GM12878 (cell line): ENCODE data around the gene DNMBP. TPM values are rescaled to one million over a fixed set of nuclear protein-coding genes. Genes with fewer than 3 reads are reported as not detected.

Experiments
- ATF7 ChIP-seq: fragments of 450-650 bp; IDR thresholded peaks from 2 replicates; pipeline ENCODE4 v1.6.1; 2016; ENCODE audit warnings: low read depth, mild to moderate bottlenecking
- BCL11A ChIP-seq: IDR thresholded peaks from 2 replicates; pipeline ENCODE4 v1.6.1; 2011; ENCODE audit warnings: low read depth, low read length
- CBFB ChIP-seq: IDR thresholded peaks from 2 replicates; pipeline ENCODE4 v1.6.1; 2016; ENCODE audit warnings: antibody characterized with exemption, low read depth
- CHD1 ChIP-seq: IDR thresholded peaks from 2 replicates; pipeline ENCODE4 v1.6.1; 2012; ENCODE audit warnings: low read depth, low read length, improper control_type of control experiment
- CHD2 ChIP-seq: IDR thresholded peaks from 2 replicates; pipeline ENCODE4 v1.6.1; 2011; ENCODE audit warnings: low read depth, low read length, improper control_type of control experiment, borderline replicate concordance
- CREB1 ChIP-seq: IDR thresholded peaks from 2 replicates; pipeline ENCODE4 v1.6.1; 2012; ENCODE audit warnings: low read depth, mild to moderate bottlenecking, inconsistent platforms
- DPF2 ChIP-seq: fragments of 450-650 bp; IDR thresholded peaks from 2 replicates; pipeline ENCODE4 v1.6.1; 2017; ENCODE audit warnings: mild to moderate bottlenecking
- E2F4 ChIP-seq: IDR thresholded peaks from 2 replicates; pipeline ENCODE4 v1.6.1; 2012; ENCODE audit warnings: low read depth, low read length, improper control_type of control experiment
- E2F8 ChIP-seq: fragments of 450-650 bp; IDR thresholded peaks from 2 replicates; pipeline ENCODE4 v1.6.1; 2018; ENCODE audit warnings: mild to moderate bottlenecking, low read depth, moderate library complexity; ENCODE audit not compliant: partially characterized antibody
- EED ChIP-seq: sonication (generic); IDR thresholded peaks from 2 replicates; pipeline ENCODE4 v1.6.1; 2016; ENCODE audit warnings: antibody characterized with exemption, low read depth
- HCFC1 ChIP-seq: fragments of 150-350 bp; IDR thresholded peaks from 2 replicates; pipeline ENCODE4 v1.6.1; 2014; ENCODE audit warnings: low read length
- HDGF ChIP-seq: fragments of 450-650 bp; IDR thresholded peaks from 2 replicates; pipeline ENCODE4 v1.6.1; 2016; ENCODE audit warnings: antibody characterized with exemption
- HSF1 ChIP-seq: fragments of 150-350 bp; IDR thresholded peaks from 2 replicates; pipeline ENCODE4 v1.6.1; 2014; ENCODE audit warnings: mild to moderate bottlenecking, low read depth, low read length
- JUND ChIP-seq: IDR thresholded peaks from 2 replicates; pipeline ENCODE4 v1.6.1; 2012; ENCODE audit warnings: low read depth, mild to moderate bottlenecking, low read length, improper control_type of control experiment, moderate library complexity
- KDM1A ChIP-seq: fragments of 200-600 bp; sonication (generic); IDR thresholded peaks from 2 replicates; pipeline ENCODE4 v1.6.1; 2016; ENCODE audit warnings: borderline replicate concordance
- MXI1 ChIP-seq: fragments of 150-350 bp; IDR thresholded peaks from 2 replicates; pipeline ENCODE4 v1.6.1; 2011; ENCODE audit warnings: low read depth, mild to moderate bottlenecking, inconsistent platforms, low read length, improper control_type of control experiment
- NBN ChIP-seq: fragments of 450-650 bp; IDR thresholded peaks from 2 replicates; pipeline ENCODE4 v1.6.1; 2016
- NR2C2 ChIP-seq: IDR thresholded peaks from 2 replicates; pipeline ENCODE4 v1.6.1; 2011; ENCODE audit warnings: borderline replicate concordance, low read depth; ENCODE audit not compliant: control insufficient read depth, insufficient read length
- PAX8 ChIP-seq: fragments of 450-650 bp; IDR thresholded peaks from 2 replicates; pipeline ENCODE4 v1.6.1; 2017; ENCODE audit warnings: mild to moderate bottlenecking, moderate library complexity
- POLR2A ChIP-seq: IDR thresholded peaks from 2 replicates; pipeline ENCODE4 v1.6.1; 2011; ENCODE audit warnings: low read depth, mild to moderate bottlenecking, low read length
- SMAD5 ChIP-seq: IDR thresholded peaks from 2 replicates; pipeline ENCODE4 v1.6.1; 2016; ENCODE audit warnings: antibody characterized with exemption, low read depth
- SMC3 ChIP-seq: IDR thresholded peaks from 2 replicates; pipeline ENCODE4 v1.6.1; 2011; ENCODE audit warnings: low read length, improper control_type of control experiment, borderline replicate concordance
- SP1 ChIP-seq: IDR thresholded peaks from one replicate; pipeline ENCODE4 v1.6.1; 2011; ENCODE audit warnings: low read depth, low read length
- TCF12 ChIP-seq: IDR thresholded peaks from 2 replicates; pipeline ENCODE4 v1.6.1; 2011; ENCODE audit warnings: low read depth, mild to moderate bottlenecking, low read length
- USF1 ChIP-seq: IDR thresholded peaks from 2 replicates; pipeline ENCODE4 v1.6.1; 2011; ENCODE audit warnings: borderline replicate concordance, low read depth, mild to moderate bottlenecking, moderate library complexity, mixed read lengths, low read length; ENCODE audit not compliant: insufficient read depth; ENCODE audit errors: extremely low read length
- ZNF274 ChIP-seq: IDR thresholded peaks from one replicate; pipeline ENCODE4 v1.8.0; 2011; ENCODE audit not compliant: insufficient read length, insufficient read depth
- ZNF622 ChIP-seq: fragments of 450-650 bp; IDR thresholded peaks from 2 replicates; pipeline ENCODE4 v1.6.1; 2017; ENCODE audit warnings: mild to moderate bottlenecking, inconsistent platforms
- ZZZ3 ChIP-seq: IDR thresholded peaks from 2 replicates; pipeline ENCODE4 v1.6.1; 2011; ENCODE audit warnings: low read depth; ENCODE audit not compliant: control insufficient read depth, insufficient read length
- polyA plus RNA-seq, 11 experiments: library from polyadenylated mRNA; depleted of rRNA in 4 of 11; unstranded in 6 of 11; stranded (reverse) in 5 of 11; fragments of >200 nt; fragmentation: Nextera tagmentation in 4 of 11; fragmentation: Illumina TruSeq in 1 of 11; extraction: Ambion mirVana in 4 of 11; extraction: Trizol in 1 of 11; gene quantifications; 1 replicate in 1 of 11; 2 replicates in 10 of 11; pipeline versions ENCODE4 v1.2.1 to v1.2.3, GENCODE V29; 2011 to 2016; ENCODE audit warnings: inconsistent platforms in 2 of 11, missing spikeins in 2 of 11, low read depth in 1 of 11
- total RNA-seq, 4 experiments: library from RNA; depleted of rRNA in 3 of 4; stranded (reverse); fragments of >200 nt in 3 of 4; fragmentation: Illumina TruSeq in 1 of 4; extraction: Trizol in 1 of 4; gene quantifications; 2 replicates each; pipeline versions ENCODE4 v1.2.1 to v1.2.3, GENCODE V29; 2013 to 2021

Gene DNMBP
- total and polyA plus RNA-seq, 10 of the 15 experiments (the other 5 are each of a cell fraction or from before 2014, with no cell fraction given), result 7.1 to 45.0 (median 22.0) TPM

- peak; percentile 89 for TF ChIP-seq POLR2A
- peak; percentile 66 for TF ChIP-seq DPF2
- no peak for TF ChIP-seq HSF1
- TF ChIP-seq EED, result peak; percentile 23; the same call in 1 of the 2 replicates
- no peak for TF ChIP-seq BCL11A
- peak; percentile 19; the same call in 1 of the 2 replicates for TF ChIP-seq SMC3
- TF ChIP-seq CHD2, result no peak
- TF ChIP-seq CBFB, result no peak
- TF ChIP-seq USF1, result no peak
- no peak for TF ChIP-seq E2F4
- 0 out of 2 replicates have a peak, but pooled peaks have one; percentile 13 for TF ChIP-seq JUND
- no peak for TF ChIP-seq HDGF
- no peak for TF ChIP-seq CHD1
- TF ChIP-seq HCFC1, result no peak
- 0 out of 2 replicates have a peak, but pooled peaks have one; percentile 25 for TF ChIP-seq NBN
- TF ChIP-seq ZNF622, result no peak
- TF ChIP-seq ZNF274, result no peak
- TF ChIP-seq PAX8, result no peak
- TF ChIP-seq SP1, result no peak
- no peak for TF ChIP-seq NR2C2
- TF ChIP-seq E2F8, result no peak
- peak; percentile 60; the same call in 1 of the 2 replicates for TF ChIP-seq CREB1
- TF ChIP-seq TCF12, result 0 out of 2 replicates have a peak, but pooled peaks have one; percentile 25
- TF ChIP-seq ZZZ3, result no peak
- TF ChIP-seq ATF7, result no peak
- TF ChIP-seq SMAD5, result no peak
- TF ChIP-seq MXI1, result no peak; the same call in 1 of the 2 replicates
- TF ChIP-seq KDM1A, result no peak
Observed at GRCh38 chr10:100009793-100010676, at the start of gene DNMBP (continued).
